ENCODE results near the gene MSMP. TPM values are rescaled to one million over a fixed set of nuclear protein-coding genes. Genes with fewer than 3 reads are reported as not detected.

The MSMP gene
- total RNA-seq, 1 donor, result not detected

DNA sequence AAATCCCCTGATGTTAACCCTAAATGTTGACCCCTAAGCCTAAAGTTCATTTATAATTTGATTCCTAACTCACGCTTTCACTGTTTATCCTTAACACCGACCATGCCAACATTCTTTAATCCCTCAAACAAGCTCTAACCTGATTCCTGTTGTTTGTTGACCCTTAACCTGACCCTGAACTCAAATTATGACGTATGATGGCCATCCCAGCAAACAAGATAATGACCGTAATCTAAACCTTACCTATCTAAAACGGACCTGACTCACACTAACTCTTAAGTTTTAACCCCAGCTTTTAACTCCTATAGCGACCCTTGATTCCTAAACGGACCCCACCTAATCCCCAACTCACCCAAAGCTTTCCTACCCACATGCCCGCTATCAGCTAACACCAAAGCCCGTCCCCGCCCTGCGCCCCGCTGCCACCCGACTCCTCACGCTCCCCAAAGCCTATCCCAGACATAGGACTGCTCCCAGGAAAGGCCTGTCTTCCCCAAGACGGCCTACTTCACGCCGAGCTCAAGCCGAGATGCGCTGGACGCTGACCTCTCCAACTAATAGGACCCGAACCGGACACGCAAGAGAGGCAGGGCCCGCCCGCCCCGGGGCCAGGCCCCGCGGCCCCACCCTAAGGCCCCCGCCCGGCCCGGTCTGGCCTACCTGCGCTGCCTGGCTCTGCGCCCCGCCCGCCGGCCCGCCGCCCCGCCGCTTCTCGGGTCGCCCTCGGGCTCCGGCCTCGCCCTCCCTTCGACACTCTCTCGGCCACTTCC, 22.5 kb downstream of the MSMP start:
- H3K4me3 ChIP-seq (ENCODE audit: low read depth, low read length), result peak overlapping the region; percentile 98
- TF ChIP-seq CTCF (IDR thresholded peaks at IDR 0.05; ENCODE audit: insufficient read depth, low read length), result no peak
- peak; percentile 52 for DNase-seq (ENCODE audit: low read depth)

- peak overlapping the region; percentile 98 for H3K4me3 ChIP-seq (ENCODE audit: low read depth, low read length)
- peak; percentile 0 for TF ChIP-seq CTCF (IDR thresholded peaks at IDR 0.05; ENCODE audit: insufficient read depth, low read length)
- DNase-seq (ENCODE audit: low read depth), result no peak
Observed at GRCh38 chr9:35730486-35730854, 23.6 kb downstream of the MSMP start.

DNA sequence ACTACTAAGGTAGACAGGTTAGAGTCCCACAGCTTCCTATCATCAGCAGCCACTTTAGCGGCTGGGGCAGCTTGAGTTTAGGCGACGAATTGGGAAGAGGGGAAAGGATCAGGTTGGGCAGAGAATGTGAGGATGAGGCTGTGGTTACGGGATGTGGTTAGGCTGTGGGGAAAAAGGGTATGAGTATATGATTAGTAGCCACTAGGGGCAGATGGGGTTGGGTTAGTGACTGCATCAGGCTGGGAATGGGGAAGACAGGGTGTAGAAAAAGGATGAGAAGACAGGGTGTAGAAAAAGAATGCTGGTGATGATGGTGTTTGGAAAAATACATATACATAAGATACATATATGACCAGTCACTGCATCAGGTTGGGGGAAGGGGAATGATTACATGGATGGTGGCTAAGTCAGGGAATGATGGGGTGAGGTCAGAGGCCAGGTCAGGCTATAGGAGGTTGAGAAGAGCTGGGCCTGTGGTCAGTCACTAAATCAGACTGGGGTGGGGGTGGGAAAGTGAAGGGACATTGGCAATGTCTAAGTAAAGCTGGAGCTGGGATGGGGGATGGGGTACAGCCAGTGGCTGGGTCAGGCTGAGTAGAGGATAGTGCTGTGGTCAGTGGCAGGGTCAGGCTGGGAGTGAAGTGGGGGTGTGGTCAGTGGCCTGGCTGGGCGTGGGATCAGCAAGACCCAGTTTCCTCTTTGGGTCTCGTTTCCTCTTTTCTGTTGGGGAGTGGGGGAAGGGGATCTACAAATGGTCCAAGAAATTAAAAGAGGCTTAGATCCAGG, 24.2 kb downstream of the MSMP start:
- peak; percentile 80 for DNase-seq (ENCODE audit: low read depth)
- H3K4me3 ChIP-seq (ENCODE audit: low read depth, low read length), result peak overlapping the region; percentile 98
- TF ChIP-seq CTCF (IDR thresholded peaks at IDR 0.05; ENCODE audit: insufficient read depth, low read length), result peak; percentile 77

- no peak for TF ChIP-seq CTCF (IDR thresholded peaks at IDR 0.05; ENCODE audit: insufficient read depth, low read length)
- peak; percentile 34 for DNase-seq (ENCODE audit: low read depth)
- peak overlapping the region; percentile 98 for H3K4me3 ChIP-seq (ENCODE audit: low read depth, low read length)
Observed at GRCh38 chr9:35729101-35729500, 25.0 kb downstream of the MSMP start.

DNA sequence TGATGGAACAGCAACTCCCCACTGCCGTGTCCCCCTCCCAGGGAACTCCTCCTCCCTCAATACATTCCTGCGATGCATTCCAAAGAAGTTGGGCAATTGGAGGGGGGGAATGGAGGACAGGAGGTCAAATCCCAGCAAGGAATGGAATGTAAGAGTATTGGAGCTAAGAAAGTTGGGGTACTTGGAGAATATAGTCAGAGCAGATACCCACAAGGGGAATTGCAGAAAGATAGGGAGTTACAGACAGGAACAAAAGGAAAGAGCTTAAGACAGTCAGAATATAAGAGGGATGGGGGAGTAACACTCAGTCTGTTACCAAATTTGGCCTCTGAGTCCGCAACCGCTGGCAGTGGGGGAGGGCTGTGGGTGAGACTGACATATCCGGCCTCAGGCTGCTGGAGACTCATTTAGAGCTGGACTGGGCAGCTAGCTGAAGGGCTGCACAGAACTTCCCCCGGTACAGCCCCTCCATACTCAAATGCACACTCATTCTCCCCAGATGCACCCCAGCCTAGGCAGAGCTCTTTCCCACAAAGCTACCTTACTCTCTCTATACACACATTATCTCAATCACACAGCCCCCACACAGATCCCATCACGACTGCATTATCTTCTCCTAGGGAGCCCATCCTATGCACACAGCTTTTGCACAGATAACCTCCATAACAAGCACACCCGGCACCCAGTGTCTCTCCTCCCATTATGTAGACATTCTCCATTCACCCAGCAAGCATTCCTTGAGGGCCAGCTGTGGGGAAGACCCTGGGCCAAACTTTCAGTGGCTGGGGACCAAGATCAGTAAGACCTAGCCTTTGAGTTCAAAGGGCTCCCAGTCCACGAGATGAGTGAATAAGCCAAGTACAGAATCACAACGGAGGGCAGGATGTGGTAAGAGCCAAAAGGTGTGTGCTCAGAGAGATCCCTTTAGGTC, 25.8 kb downstream of the MSMP start:
- no peak for TF ChIP-seq CTCF (IDR thresholded peaks at IDR 0.05; ENCODE audit: insufficient read depth, low read length)
- peak; percentile 94 for DNase-seq (ENCODE audit: low read depth)
- peak overlapping the region; percentile 98 for H3K4me3 ChIP-seq (ENCODE audit: low read depth, low read length)

DNA sequence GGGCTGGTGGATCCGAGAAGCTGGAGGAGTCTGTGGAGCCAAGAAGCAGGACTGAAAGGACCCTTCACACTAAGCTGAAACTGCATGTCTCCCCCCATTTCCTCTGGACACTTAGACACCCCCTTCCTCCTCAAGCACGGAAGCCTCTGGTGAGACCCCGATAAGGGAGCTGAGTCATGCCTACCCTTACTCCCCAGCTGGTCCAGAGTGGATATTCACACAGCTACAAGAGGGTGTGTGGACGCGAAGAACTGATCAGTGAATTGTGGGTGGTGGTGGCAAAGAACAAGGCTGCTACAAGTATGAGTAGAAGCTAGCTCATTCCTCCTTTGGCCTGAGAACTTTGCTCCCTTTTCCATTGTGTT, 26.4 kb downstream of the MSMP start:
- no peak for DNase-seq (ENCODE audit: low read depth)
- H3K4me3 ChIP-seq (ENCODE audit: low read depth, low read length), result peak overlapping the region; percentile 98
- no peak for TF ChIP-seq CTCF (IDR thresholded peaks at IDR 0.05; ENCODE audit: insufficient read depth, low read length)

Measured in fibroblast of the aortic adventitia (primary cell).